ENCODE results near the gene CCNJ.

GRCh38 chr10:96096958-96097357 lies 53.6 kb downstream of the CCNJ start:
- TF ChIP-seq, protein P1, sequence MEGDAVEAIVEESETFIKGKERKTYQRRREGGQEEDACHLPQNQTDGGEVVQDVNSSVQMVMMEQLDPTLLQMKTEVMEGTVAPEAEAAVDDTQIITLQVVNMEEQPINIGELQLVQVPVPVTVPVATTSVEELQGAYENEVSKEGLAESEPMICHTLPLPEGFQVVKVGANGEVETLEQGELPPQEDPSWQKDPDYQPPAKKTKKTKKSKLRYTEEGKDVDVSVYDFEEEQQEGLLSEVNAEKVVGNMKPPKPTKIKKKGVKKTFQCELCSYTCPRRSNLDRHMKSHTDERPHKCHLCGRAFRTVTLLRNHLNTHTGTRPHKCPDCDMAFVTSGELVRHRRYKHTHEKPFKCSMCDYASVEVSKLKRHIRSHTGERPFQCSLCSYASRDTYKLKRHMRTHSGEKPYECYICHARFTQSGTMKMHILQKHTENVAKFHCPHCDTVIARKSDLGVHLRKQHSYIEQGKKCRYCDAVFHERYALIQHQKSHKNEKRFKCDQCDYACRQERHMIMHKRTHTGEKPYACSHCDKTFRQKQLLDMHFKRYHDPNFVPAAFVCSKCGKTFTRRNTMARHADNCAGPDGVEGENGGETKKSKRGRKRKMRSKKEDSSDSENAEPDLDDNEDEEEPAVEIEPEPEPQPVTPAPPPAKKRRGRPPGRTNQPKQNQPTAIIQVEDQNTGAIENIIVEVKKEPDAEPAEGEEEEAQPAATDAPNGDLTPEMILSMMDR (IDR thresholded peaks at IDR 0.05; ENCODE audit: low read depth, low read length, poor library complexity, severe bottlenecking), result no peak
- TF ChIP-seq EZH2phosphoT487 (IDR thresholded peaks at IDR 0.05; ENCODE audit: borderline replicate concordance, low read length), result no peak

Data from DOHH2 (cell line).